D721Med (cell line): ENCODE measurements around the gene KCNIP4.
A peak's percentile ranks its signal among the peaks of the same experiment; 100 is the strongest.

Experiments
- DNase-seq: peaks from one replicate; pipeline ENCODE4 v3.0.0; 2011; ENCODE audit warnings: low spot score; ENCODE audit not compliant: insufficient read length
- FAIRE-seq: peaks from 2 replicates; lab custom pipeline; 2011; peaks lifted over from hg19 to GRCh38; lab: Jason Lieb, UNC
- TF ChIP-seq, protein P1 (sequence below): IDR thresholded peaks from 2 replicates; pipeline ENCODE4 v1.5.1; 2012; ENCODE audit warnings: mild to moderate bottlenecking, control low read depth; ENCODE audit not compliant: insufficient read depth; ENCODE audit errors: missing control alignments

Gene KCNIP4

DNA sequence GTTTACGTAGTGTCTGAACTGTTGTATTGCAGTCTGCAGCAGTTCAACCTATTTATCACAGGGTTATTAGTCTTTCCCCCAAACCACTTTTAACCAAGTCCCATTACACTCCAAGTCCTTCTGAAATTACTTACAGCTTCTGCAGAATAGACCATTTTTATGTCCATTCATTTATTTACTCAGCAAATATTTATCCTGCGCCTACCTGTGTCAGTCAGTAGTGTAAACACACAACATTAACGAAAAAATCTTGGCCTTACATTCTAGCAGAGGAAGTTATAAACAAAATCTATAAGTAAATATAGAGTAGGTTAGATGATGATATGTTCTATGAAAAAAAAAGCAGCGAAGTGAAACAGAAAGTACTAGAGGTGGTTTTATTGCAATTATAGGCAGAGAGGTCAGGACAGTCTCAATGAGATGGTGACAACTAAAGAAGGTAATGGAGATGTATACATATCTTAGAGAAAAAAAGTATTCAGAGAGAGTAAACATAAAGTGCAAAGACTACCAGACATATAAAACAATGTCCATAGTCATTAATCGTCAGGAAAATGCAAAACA is 534.7 kb downstream of the KCNIP4 start:
- peak; percentile 21 for FAIRE-seq
- TF ChIP-seq, protein P1, sequence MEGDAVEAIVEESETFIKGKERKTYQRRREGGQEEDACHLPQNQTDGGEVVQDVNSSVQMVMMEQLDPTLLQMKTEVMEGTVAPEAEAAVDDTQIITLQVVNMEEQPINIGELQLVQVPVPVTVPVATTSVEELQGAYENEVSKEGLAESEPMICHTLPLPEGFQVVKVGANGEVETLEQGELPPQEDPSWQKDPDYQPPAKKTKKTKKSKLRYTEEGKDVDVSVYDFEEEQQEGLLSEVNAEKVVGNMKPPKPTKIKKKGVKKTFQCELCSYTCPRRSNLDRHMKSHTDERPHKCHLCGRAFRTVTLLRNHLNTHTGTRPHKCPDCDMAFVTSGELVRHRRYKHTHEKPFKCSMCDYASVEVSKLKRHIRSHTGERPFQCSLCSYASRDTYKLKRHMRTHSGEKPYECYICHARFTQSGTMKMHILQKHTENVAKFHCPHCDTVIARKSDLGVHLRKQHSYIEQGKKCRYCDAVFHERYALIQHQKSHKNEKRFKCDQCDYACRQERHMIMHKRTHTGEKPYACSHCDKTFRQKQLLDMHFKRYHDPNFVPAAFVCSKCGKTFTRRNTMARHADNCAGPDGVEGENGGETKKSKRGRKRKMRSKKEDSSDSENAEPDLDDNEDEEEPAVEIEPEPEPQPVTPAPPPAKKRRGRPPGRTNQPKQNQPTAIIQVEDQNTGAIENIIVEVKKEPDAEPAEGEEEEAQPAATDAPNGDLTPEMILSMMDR: no peak
- no peak for DNase-seq

DNA sequence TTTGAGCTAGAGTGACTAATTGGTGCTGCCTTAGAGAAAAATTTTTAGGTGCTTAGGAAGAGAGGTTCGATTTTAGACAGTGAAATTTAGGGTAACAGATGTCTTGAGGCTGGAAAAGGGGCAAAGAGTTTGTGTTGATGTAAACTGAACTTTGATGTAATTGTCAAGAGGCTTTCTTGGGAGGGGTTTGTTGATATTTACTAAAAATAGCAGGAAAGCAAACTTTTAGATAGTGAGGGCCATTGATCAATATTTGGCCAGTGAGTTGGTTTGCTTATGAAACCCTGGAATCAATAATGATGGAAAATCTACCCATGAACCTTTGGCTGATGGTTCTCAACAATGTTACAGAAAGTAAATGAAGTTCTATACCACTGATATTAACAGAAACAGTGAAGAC is 537.5 kb downstream of the KCNIP4 start:
- DNase-seq (no peak), FAIRE-seq (no peak)
- TF ChIP-seq, protein P1: no peak

DNA sequence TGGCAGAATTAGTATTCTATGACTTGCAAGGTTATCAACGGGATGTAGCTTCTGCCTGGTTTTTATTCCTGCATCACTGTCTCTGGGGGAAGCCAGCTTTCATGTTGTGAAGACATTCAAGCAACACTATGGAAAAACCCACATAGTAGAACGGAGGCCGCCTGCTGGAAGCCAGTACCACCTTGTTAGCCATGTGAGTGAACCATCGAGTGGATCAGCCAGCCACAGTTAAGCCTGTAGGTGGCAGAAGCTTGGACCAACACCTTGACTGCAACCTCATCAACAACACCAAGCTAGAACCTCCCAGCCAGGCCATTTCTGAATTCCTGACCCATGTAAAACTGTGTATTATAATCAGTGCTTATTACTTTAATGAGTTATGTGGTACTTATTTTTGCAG is 538.2 kb downstream of the KCNIP4 start:
- FAIRE-seq (no peak), DNase-seq (no peak)
- TF ChIP-seq, protein P1: no peak

DNA sequence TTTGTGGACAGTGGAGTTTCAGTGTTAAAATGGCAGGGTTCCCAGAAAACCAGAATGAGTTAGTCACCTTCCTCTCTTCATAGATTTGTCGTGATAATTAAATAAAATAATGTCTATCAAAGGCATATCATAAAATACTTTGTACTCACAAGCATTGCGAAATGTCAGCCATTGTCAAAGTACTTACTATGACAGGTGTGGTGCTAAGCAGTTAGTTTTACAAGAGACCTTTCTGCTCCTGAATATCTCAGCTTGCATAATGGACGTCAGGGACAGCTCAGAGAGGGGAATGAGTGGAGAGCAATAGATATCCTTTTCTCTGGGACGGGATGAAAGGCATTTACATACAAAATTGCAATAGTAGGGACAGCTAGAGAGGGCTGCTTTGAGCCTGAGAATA is 560.9 kb downstream of the KCNIP4 start:
- TF ChIP-seq, protein P1: no peak
- FAIRE-seq (no peak), DNase-seq (no peak)

DNA sequence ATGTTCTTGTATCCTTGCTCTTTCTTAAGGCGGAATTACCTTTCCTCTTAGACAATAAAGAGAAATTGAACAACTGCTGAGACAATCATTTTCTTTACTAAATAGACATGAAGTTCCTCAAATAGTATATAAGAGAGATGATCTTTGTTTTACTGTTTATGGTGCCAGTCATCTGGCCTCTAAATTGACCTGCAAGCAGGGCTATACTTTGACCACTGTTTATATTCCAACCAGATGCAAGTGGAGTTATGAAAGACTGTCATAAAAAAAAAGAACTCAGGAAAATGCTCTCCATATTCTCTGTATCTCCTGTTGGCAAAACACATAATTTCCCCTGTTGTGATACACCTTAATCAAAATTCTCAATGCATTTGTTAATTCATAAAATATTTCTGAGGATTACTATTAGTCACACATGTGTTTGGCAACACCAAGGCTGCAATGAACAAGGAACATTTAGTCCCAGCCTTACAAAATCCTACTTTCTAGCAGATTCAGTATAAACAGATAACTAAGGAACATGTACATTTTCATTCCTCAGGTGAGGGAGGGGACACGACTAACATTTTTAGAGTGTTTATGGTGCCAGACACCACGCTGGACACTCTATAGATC is 562.3 kb downstream of the KCNIP4 start:
- TF ChIP-seq, protein P1: no peak
- no peak for DNase-seq
- no peak for FAIRE-seq

DNA sequence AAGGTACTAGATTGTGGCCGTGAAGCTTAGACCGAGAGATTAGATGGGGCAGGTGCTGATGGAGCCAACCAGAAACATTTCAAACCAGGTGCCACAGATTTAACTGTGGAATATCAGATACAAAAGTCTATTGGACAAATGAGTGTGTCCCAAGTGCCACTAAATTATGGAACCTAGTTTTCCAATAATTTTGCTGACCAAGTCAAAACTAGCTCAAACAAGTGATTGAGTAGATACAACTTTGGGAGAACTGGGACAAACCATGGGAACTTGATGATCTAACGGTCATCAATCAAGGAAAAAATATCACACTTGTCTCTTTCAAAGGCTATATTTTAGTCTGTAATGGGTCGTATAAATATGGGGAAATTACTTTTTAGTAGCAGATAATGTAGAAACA is 562.9 kb downstream of the KCNIP4 start:
- TF ChIP-seq, protein P1: no peak
- FAIRE-seq (no peak), DNase-seq (no peak)

DNA sequence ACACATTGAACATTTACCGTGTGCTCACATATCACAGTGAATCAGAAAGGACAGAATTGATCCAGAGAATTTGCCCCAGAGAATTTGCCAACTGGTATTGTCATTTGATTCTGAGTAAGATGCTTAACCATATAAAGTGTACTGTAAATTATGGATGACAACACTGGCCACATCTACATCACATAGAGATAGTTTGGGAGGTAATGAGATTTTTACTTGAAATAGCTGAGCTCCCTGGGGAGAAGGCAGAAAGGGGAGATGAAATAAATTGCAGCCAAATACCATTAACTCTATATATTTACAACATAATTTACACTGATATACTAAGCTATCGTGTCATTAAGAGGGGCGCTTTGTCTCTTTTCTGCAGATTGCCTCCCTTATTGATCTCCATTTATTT is 564.0 kb downstream of the KCNIP4 start:
- FAIRE-seq (no peak), DNase-seq (no peak)
- TF ChIP-seq, protein P1: no peak
